Measurements from ENCODE around the gene ANKRD13A. TPM values are rescaled to one million over a fixed set of nuclear protein-coding genes. Genes with fewer than 3 reads are reported as not detected.

The ANKRD13A gene
- total and polyA plus RNA-seq, 2 of the 8 experiments (the other 6 are each of a cell fraction or from before 2014, with no cell fraction given), result 16.8 to 21.4 TPM

DNA sequence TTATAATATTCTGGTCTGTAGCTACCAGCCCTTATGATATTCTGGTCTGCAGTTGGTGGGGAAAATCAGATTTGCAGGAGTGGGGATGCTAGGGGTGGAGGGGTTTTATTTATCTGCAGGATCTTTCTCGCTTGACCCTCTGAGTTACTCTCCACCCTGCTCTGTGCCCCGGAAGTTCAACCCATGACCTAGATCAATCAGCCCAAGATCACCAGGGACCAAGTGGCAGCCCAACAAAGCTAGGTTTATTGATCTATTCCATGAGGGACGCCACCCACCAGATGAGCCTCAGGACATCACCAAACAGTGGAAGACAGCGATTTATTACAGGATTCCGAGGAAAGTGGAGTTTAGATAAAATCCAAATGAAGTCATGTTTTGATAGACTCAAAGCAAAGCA, 74.9 kb downstream of the ANKRD13A start (continued):
- TF ChIP-seq, protein P1, sequence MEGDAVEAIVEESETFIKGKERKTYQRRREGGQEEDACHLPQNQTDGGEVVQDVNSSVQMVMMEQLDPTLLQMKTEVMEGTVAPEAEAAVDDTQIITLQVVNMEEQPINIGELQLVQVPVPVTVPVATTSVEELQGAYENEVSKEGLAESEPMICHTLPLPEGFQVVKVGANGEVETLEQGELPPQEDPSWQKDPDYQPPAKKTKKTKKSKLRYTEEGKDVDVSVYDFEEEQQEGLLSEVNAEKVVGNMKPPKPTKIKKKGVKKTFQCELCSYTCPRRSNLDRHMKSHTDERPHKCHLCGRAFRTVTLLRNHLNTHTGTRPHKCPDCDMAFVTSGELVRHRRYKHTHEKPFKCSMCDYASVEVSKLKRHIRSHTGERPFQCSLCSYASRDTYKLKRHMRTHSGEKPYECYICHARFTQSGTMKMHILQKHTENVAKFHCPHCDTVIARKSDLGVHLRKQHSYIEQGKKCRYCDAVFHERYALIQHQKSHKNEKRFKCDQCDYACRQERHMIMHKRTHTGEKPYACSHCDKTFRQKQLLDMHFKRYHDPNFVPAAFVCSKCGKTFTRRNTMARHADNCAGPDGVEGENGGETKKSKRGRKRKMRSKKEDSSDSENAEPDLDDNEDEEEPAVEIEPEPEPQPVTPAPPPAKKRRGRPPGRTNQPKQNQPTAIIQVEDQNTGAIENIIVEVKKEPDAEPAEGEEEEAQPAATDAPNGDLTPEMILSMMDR (IDR thresholded peaks at IDR 0.05; ENCODE audit: control extremely low read depth in 1 of 3, insufficient read depth in 1 of 3, low read depth in 1 of 3, low read length in 3 of 3), result no peak

Measured in H1 (cell line).